Testis (tissue), 2 donors: Measurements from ENCODE around the gene CHCHD10.

Experiments used
- POLR2A ChIP-seq: fragments of 450-650 bp; IDR thresholded peaks from one replicate; pipeline ENCODE4 v1.6.1; 2017; ENCODE audit warnings: antibody characterized with exemption, mild to moderate bottlenecking, moderate library complexity
- TF ChIP-seq, protein P1 (sequence below), 3 experiments: fragments of 450-650 bp in 2 of 3; fragments of 200-600 bp in 1 of 3; sonication (generic) in 1 of 3; IDR thresholded peaks; one replicate each; pipeline ENCODE4 v1.5.1; 2016 to 2019; ENCODE audit warnings: antibody characterized with exemption in 3 of 3, mild to moderate bottlenecking in 2 of 3, moderate library complexity in 1 of 3

DNA sequence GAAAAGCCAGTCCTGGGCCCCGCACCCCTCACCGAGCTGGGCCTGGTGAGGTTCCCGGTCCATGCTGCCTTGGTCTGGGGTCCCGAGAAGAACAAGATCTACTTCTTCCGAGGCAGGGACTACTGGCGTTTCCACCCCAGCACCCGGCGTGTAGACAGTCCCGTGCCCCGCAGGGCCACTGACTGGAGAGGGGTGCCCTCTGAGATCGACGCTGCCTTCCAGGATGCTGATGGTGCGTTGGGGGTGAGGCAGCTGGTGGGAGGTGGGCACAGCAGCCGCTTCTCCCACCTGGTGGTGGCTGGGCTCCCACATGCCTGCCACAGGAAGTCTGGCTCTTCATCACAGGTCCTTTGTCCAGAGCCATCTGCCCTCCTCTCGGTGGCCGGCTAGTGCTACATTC, 14.5 kb upstream of the CHCHD10 start:
- TF ChIP-seq, protein P1, sequence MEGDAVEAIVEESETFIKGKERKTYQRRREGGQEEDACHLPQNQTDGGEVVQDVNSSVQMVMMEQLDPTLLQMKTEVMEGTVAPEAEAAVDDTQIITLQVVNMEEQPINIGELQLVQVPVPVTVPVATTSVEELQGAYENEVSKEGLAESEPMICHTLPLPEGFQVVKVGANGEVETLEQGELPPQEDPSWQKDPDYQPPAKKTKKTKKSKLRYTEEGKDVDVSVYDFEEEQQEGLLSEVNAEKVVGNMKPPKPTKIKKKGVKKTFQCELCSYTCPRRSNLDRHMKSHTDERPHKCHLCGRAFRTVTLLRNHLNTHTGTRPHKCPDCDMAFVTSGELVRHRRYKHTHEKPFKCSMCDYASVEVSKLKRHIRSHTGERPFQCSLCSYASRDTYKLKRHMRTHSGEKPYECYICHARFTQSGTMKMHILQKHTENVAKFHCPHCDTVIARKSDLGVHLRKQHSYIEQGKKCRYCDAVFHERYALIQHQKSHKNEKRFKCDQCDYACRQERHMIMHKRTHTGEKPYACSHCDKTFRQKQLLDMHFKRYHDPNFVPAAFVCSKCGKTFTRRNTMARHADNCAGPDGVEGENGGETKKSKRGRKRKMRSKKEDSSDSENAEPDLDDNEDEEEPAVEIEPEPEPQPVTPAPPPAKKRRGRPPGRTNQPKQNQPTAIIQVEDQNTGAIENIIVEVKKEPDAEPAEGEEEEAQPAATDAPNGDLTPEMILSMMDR (IDR thresholded peaks at IDR 0.05): no peak
- no peak for TF ChIP-seq POLR2A
